SK-N-SH treated with all-trans-retinoic acid at 6 μM for 48 hours (cell line): ENCODE results near the gene FAM9B.

Experiments used
- ARNTL ChIP-seq: fragments of 450-650 bp; formaldehyde crosslinking; IDR thresholded peaks from 2 replicates; pipeline ENCODE4 v1.5.0; 2020; ENCODE audit warnings: low read depth, mild to moderate bottlenecking, moderate library complexity, borderline replicate concordance
- CSDC2 ChIP-seq: fragments of 250-450 bp; sonication (Bioruptor Pico); IDR thresholded peaks from 2 replicates; pipeline ENCODE4 v1.5.0; 2020; ENCODE audit warnings: mild to moderate bottlenecking, moderate library complexity
- ESRRG ChIP-seq: fragments of 250-450 bp; sonication (Bioruptor Pico); IDR thresholded peaks from 2 replicates; pipeline ENCODE4 v1.6.1; 2021; ENCODE audit warnings: mild to moderate bottlenecking
- ISL1 ChIP-seq: fragments of 250-450 bp; sonication (Bioruptor Pico); IDR thresholded peaks from 2 replicates; pipeline ENCODE4 v2.1.2; 2022; ENCODE audit warnings: mild to moderate bottlenecking, moderate library complexity
- PATZ1 ChIP-seq: fragments of 250-450 bp; sonication (Bioruptor Pico); IDR thresholded peaks from 2 replicates; pipeline ENCODE4 v1.8.0; 2020; ENCODE audit warnings: mild to moderate bottlenecking, moderate library complexity, borderline replicate concordance
- RARB ChIP-seq: fragments of 250-450 bp; sonication (Bioruptor Pico); IDR thresholded peaks from 2 replicates; pipeline ENCODE4 v1.8.0; 2021; ENCODE audit warnings: mild to moderate bottlenecking, moderate library complexity
- TOX ChIP-seq: fragments of 250-450 bp; sonication (Bioruptor Pico); IDR thresholded peaks from 2 replicates; pipeline ENCODE4 v1.8.0; 2021; ENCODE audit warnings: mild to moderate bottlenecking, moderate library complexity, borderline replicate concordance
- TSHZ2 ChIP-seq: fragments of 250-450 bp; sonication (Bioruptor Pico); IDR thresholded peaks from 2 replicates; pipeline ENCODE4 v1.5.0; 2020; ENCODE audit warnings: mild to moderate bottlenecking, moderate library complexity

- TF ChIP-seq ISL1: no peak
- no peak for TF ChIP-seq PATZ1 (CRISPR knock-in tag)
- no peak for TF ChIP-seq TOX (CRISPR knock-in tag)
- no peak for TF ChIP-seq ESRRG (CRISPR knock-in tag)
- TF ChIP-seq ARNTL (CRISPR knock-in tag): no peak
- TF ChIP-seq RARB (CRISPR knock-in tag): no peak
- no peak for TF ChIP-seq CSDC2 (CRISPR knock-in tag)
- no peak for TF ChIP-seq TSHZ2 (CRISPR knock-in tag)
These were observed 30.9 kb downstream of the FAM9B start for GRCh38 chrX:9003041-9003440.
